Osteoblast (primary cell): ENCODE data around the gene ENTREP1. TPM values are rescaled to one million over a fixed set of nuclear protein-coding genes. Genes with fewer than 3 reads are reported as not detected.

ENCODE experiments used
- DNase-seq: peaks from one replicate; pipeline ENCODE4 v3.0.0; 2011; ENCODE audit warnings: low spot score, mixed read lengths; ENCODE audit not compliant: insufficient read length; ENCODE audit errors: missing footprints
- H2AFZ ChIP-seq: 2 replicates; pipeline ENCODE4 v1.6.0; 2011; ENCODE audit warnings: mild to moderate bottlenecking, low read length
- H3K27ac ChIP-seq: 2 replicates; pipeline ENCODE4 v1.5.1; 2011; ENCODE audit warnings: mild to moderate bottlenecking, low read depth, low read length, moderate library complexity
- H3K27me3 ChIP-seq: 2 replicates; pipeline ENCODE4 v1.6.0; 2012; ENCODE audit warnings: mild to moderate bottlenecking, control low read depth, inconsistent platforms, low read length, moderate library complexity; ENCODE audit not compliant: insufficient read depth
- H3K36me3 ChIP-seq: 2 replicates; pipeline ENCODE4 v1.5.1; 2011; ENCODE audit warnings: mild to moderate bottlenecking, low read length, control low read depth, moderate library complexity; ENCODE audit not compliant: insufficient read depth
- H3K4me1 ChIP-seq: 2 replicates; pipeline ENCODE4 v1.5.1; 2011; ENCODE audit warnings: mild to moderate bottlenecking, low read length, control low read depth, moderate library complexity; ENCODE audit not compliant: insufficient read depth
- H3K4me2 ChIP-seq: 2 replicates; pipeline ENCODE4 v1.6.0; 2011; ENCODE audit warnings: mild to moderate bottlenecking, low read length; ENCODE audit not compliant: insufficient read depth
- H3K4me3 ChIP-seq: fragments of 200-600 bp; sonication (generic); 3 replicates; pipeline ENCODE4 v1.5.1; 2012; ENCODE audit warnings: mild to moderate bottlenecking, low read length, inconsistent platforms; ENCODE audit not compliant: insufficient read depth
- H3K79me2 ChIP-seq: 2 replicates; pipeline ENCODE4 v1.6.0; 2012; ENCODE audit warnings: mild to moderate bottlenecking, low read length, control low read depth, inconsistent platforms; ENCODE audit not compliant: insufficient read depth
- H3K9me3 ChIP-seq: 2 replicates; pipeline ENCODE4 v1.5.1; 2011; ENCODE audit warnings: low read depth, low read length, control low read depth
- H4K20me1 ChIP-seq: 2 replicates; pipeline ENCODE4 v1.6.0; 2012; ENCODE audit warnings: mild to moderate bottlenecking, low read length, control low read depth; ENCODE audit not compliant: insufficient read depth
- CTCF ChIP-seq: IDR thresholded peaks from 2 replicates; pipeline ENCODE4 v1.5.1; 2011; ENCODE audit warnings: mild to moderate bottlenecking, low read depth, low read length, moderate library complexity; ENCODE audit errors: extremely low read depth
- total RNA-seq: library from RNA; depleted of rRNA; stranded (reverse); fragments of >200 nt; gene quantifications from 2 replicates; pipeline ENCODE4 v1.2.3, GENCODE V29; 2012

ENTREP1 gene
- total RNA-seq, 1 donor = under 0.01 TPM

GRCh38 chr9:69323861-69324260 is 1.2 kb upstream of the ENTREP1 start:
- Histone ChIP-seq H3K27ac (no peak overlapping the region), H4K20me1 (peaks cover 4% of the 10 kb centered on the region), H3K4me1 (peaks cover 6% of the 10 kb centered on the region), H3K27me3 (peaks cover 75% of the 10 kb centered on the region), H3K4me3 (no peak overlapping the region), H3K36me3 (no peaks in the 10 kb centered on the region), H2AFZ (no peak overlapping the region), H3K4me2 (no peak overlapping the region), H3K79me2 (no peaks in the 10 kb centered on the region), H3K9me3 (no peaks in the 10 kb centered on the region)
- no peak for TF ChIP-seq CTCF
- peak; percentile 66 for DNase-seq

- peak; percentile 87 for DNase-seq
- H4K20me1 ChIP-seq = peaks cover 4% of the 10 kb centered on the region
- H3K4me3 ChIP-seq = peak overlapping the region; percentile 51
- H3K27ac ChIP-seq = no peak overlapping the region
- H2AFZ ChIP-seq = no peak overlapping the region
- no peaks in the 10 kb centered on the region for H3K36me3 ChIP-seq
- no peaks in the 10 kb centered on the region for H3K9me3 ChIP-seq
- no peaks in the 10 kb centered on the region for H3K79me2 ChIP-seq
- H3K4me2 ChIP-seq = peak overlapping the region; percentile 55
- peaks cover 6% of the 10 kb centered on the region for H3K4me1 ChIP-seq
- H3K27me3 ChIP-seq = peaks cover 75% of the 10 kb centered on the region
- no peak for TF ChIP-seq CTCF
These were observed 596 bp downstream of the ENTREP1 start for GRCh38 chr9:69325409-69326212.

GRCh38 chr9:69326261-69326660 is 1.2 kb downstream of the ENTREP1 start:
- Histone ChIP-seq H3K27me3 (peaks cover 73% of the 10 kb centered on the region), H2AFZ (no peak overlapping the region), H4K20me1 (peaks cover 4% of the 10 kb centered on the region), H3K4me1 (peaks cover 6% of the 10 kb centered on the region), H3K4me2 (no peak overlapping the region), H3K4me3 (no peak overlapping the region), H3K36me3 (no peaks in the 10 kb centered on the region), H3K9me3 (no peaks in the 10 kb centered on the region), H3K79me2 (no peaks in the 10 kb centered on the region), H3K27ac (no peak overlapping the region)
- DNase-seq = peak; percentile 70
- TF ChIP-seq CTCF = no peak

GRCh38 chr9:69330580-69330979 is 5.6 kb downstream of the ENTREP1 start:
- H3K4me3 ChIP-seq = no peak overlapping the region
- H3K9me3 ChIP-seq = no peaks in the 10 kb centered on the region
- TF ChIP-seq CTCF = no peak
- H3K27ac ChIP-seq = no peak overlapping the region
- no peak overlapping the region for H2AFZ ChIP-seq
- no peak for DNase-seq
- H3K4me1 ChIP-seq = no peaks in the 10 kb centered on the region
- H4K20me1 ChIP-seq = peaks cover 4% of the 10 kb centered on the region
- peaks cover 52% of the 10 kb centered on the region for H3K27me3 ChIP-seq
- H3K36me3 ChIP-seq = no peaks in the 10 kb centered on the region
- no peak overlapping the region for H3K4me2 ChIP-seq
- H3K79me2 ChIP-seq = no peaks in the 10 kb centered on the region
